ENCODE measurements around the gene SOBP.
A peak's percentile ranks its signal among the peaks of the same experiment; 100 is the strongest.
"Not testable (repeated sequence)": the region's sequence is repeated elsewhere in the genome, so short reads cannot be mapped to it uniquely, and the experiment has no call there.

Gene SOBP

DNA sequence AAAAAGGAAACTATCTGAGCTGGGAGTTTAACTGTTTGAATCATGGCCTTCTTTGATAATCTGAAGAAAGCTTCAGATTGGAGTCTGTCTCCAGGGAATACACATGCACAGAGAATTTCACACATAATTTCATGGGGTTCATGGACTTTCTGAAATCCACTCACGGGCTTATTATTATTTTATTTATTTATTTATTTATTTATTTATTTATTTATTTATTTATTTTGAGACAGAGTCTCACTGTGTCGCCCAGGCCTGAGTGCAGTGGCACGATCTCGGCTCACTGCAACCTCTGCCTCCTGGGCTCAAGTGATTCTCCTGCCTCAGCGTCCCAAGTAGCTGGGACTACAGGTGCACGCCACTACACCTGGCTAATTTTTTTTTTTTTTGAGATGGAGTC is 63.2 kb downstream of the SOBP start:
- not testable (repeated sequence) for DNase-seq (ENCODE audit: low spot score)

DNA sequence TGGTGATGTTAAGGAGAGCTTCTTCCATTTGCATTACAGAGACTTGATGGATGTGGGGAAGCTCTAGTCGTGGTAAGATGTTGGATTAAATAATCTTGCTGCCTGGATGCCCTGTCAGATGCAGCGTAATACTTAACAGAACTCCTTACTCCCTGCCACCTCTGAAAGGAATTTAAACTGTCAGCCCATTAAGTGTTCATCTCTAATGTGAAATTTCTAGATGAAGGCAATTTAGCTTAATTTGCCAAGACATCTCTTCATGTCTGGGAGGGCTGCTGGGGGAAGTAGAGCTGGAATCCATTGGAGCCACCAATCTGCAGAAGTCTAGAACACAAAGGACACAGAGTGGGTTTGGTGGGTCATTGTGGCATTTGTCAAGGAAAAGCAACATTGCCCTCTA is 64.4 kb downstream of the SOBP start:
- no peak for DNase-seq (ENCODE audit: low spot score)

DNA sequence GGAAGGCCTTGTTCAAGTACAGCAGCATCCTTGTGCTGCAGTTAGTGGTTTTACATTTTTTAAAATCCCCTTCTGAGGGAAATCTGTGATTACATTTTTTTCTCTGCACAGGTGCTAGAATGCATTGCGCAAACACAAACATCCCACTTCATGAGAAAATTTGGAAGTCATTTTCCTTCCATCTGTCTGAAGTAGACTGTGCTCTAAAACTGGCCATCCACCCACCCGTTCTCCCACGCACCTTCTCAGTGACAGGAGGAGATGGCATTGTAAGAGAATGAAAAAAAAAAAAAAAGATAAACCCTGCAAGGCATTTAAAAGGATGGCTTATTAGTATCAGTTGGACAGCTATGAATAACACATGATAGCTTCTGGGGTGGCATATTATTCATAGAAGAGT is 65.0 kb downstream of the SOBP start:
- DNase-seq (ENCODE audit: low spot score): no peak

DNA sequence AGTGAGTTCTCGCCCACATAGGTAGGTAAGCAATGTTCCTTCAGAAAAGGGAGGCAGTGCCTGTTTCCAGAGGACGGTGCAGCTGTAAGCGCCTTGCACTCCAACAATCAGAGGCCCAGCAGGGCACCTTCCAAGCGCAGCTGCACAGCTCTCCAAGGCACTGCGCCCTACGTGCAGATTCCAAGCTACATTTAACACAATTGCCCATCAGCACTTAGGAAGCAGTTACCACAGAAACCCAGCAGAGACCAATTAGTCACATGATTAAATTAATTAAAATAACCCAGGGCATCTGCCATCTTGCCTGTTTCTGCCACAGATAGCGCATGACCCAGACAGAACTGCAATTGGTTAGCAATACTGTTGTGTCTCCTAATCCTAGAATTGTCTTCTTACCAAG is 65.5 kb downstream of the SOBP start:
- no peak for DNase-seq (ENCODE audit: low spot score)

DNA sequence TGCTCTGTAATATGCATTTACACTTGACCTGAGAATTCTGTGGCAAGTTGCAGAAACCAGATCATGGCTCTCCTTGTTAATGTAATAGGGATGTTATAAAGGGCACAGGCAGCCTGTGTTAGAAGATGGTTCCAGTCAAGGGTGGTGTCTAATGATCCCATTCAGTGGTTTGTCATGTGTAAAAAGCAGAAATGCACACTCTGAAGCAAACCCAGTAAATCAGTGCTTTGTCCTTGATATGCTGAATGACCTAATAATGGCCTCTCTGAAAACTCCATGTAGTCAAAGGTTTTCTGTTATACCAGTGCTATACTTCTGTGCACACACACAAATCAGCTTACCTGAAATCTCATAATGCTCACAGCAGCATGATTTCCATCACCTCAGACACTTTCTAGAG is 66.2 kb downstream of the SOBP start:
- no peak for DNase-seq (ENCODE audit: low spot score)

DNA sequence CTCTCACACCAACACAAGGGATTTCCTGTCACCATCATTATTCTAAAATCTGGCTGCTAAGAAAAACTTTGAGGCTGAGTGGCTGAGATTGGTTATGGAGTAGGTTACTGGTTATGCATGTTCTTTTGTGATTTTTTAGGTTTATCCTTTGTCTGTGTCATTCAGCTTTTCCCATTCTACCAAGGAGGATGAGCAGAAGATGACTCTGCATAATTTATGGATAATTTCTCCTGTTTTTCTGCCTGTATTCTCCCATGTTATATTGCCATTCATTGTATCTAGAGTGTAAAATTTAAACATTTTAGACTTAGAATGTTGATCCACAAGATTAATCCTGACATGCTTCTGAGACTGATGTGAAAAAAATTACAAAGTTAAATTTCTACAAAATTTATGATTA is 67.8 kb downstream of the SOBP start:
- DNase-seq (ENCODE audit: low spot score): no peak

DNA sequence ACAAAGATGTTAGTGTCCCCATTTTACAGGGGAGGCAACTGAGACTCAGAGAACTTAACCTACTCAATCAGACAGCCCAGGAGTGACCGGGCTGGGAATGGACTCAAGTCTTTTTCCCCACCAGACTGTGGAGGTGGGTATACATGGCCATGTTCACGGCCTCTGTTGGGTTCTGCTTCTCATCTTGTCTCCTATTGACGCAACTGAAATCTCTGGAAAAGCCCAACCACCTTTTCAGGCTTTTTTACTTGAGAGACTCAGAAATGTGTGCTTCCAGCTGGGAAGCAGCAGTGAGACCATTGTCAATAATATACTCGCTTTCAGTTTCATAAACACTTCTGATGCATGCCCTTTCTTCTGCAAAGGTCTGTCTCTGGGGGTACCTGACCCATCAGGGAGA is 70.7 kb downstream of the SOBP start:
- no peak for DNase-seq (ENCODE audit: low spot score)

DNA sequence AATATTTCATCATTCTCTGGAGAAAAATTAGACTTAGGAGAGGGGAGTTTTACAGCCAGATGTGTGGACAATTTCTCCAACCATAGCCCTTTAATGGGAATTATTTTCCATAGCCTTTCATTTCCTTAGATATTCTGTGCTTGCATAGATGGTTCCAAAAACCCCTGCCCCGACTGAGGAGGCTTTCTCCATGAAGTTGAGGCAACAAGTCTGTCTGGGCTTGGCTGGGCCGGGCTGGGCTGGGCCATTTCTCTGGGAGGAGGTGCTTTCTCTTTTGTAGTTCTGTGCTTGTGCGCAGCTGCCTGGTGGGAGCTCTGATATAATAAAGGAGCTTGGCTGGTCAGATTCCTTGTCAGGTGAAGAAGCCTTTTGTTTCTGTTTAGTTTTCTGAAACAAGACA is 71.4 kb downstream of the SOBP start:
- peak; percentile 73 for DNase-seq (ENCODE audit: low spot score)

DNA sequence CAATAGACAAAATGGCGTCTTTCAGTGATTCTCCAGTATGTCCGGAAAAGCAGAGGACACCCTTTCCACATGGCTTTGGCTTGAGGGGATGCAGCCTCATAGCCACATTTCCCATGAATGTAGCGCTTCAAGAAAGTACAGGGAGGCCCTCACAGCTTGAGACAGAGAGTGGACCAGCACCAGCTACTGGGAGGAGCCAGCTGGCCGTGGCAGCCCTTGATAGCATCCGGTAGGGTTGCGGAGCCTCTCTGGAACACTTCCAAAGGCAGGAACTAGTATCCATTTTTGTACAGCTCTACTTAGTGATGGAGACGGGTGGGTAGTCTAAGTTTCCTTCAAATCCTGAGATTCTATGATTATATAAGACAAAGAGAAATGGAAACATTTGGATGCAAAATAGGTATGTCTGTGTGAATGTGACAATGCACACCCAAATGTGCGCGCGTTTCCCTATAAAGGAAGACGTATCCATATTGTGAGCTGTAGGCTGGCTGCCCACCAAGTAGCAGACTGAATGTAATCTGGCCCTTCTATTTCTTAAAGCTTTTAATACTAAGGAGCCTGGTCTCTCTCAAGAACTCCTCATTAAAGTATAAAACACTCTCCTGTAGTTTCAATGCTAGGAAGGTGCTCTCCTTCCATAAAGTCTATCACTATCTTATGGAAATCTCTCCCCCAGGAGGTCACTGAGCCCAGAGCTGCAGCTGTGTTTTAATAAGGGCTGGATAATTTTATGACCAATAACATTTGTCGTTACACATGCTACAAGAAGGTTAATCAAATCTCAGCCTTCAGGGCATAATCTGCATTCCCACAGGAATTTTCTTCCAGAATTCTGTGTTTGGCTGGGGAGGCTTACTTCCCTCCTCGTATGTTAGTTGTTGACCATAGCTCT is 74.0 kb downstream of the SOBP start:
- DNase-seq (ENCODE audit: low spot score): no peak

DNA sequence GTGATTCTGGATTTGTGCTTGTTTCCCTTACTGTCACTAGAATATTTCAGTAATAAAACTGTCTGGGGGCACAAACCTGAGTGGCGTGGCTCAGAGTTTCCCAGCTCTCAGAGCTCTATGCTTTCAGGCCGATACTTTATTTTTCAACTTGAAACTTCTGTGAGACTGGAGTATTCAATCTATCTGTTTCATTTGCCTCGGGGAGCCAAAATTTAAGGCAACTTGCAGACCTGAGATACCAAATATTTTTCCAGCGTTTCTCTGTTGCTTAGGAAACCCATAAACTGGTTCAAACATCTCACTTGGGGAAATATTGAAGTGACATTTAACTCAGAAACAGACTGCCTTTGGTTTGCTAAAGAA is 74.7 kb downstream of the SOBP start:
- DNase-seq (ENCODE audit: low spot score): no peak

DNA sequence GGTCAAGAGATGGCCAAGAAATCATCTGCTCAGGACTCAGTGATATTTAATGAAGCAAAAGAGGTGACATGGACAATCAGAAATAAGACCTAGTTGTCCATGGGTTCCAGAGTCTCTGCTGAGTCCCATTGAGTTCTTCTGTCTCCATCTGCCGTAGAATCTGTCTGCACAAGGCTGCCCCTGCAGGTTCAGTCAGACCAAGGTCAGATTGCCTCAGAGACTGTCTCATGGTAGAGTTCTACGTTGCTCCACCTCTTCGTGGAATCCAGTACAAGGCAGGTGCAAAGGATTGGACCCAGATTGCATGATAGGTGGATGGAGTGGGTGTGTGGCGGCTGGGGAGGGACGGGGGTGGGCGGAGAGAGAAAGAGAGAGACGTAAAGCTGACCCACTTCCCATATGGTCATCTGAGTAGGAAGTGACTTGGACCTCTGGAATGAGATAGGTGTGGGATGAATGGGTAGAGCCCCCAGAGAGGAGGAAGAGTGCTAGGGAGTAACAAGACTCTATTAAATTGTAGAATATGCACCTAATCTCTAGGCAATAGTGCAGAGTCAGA is 75.3 kb downstream of the SOBP start:
- no peak for DNase-seq (ENCODE audit: low spot score)

DNA sequence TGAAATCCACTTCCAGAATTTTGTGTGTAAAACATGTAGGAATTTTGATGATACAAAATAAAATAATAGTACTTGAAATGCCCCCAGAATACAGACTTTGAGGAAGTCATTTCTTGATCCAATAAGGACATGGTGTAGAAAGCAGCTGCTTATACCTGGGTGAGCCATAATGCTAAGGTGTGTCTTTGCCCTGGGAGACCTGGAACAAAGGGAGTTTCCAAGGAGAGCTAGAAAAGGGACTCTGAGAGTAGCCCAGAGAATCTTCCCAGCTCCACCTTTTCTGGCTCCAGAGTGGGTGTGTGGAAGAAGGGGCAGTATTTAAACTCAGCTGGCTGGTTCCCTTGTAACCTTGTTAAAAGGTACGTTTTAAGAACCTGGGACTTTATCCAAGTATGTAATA is 77.7 kb downstream of the SOBP start:
- no peak for DNase-seq (ENCODE audit: low spot score)

DNA sequence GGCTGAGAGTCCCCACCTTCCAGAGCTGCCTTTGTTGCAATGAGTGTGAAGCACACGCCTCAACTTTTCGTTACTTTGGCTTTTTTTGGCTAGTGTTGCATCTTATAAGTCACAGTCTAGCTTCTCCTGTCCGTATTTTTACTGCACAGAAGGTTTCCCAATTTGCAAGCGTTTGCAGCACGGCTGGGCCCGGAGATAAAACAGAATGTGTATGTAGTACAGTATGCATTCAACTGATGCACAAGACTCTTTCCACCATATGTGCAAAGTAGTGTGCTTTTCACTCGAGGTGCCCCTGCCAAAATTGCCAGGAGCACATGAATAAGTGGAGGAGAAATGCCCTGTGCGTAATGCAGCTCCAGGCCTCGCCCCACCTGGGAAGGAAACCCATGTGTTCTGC is 79.6 kb downstream of the SOBP start:
- no peak for DNase-seq (ENCODE audit: low spot score)

DNA sequence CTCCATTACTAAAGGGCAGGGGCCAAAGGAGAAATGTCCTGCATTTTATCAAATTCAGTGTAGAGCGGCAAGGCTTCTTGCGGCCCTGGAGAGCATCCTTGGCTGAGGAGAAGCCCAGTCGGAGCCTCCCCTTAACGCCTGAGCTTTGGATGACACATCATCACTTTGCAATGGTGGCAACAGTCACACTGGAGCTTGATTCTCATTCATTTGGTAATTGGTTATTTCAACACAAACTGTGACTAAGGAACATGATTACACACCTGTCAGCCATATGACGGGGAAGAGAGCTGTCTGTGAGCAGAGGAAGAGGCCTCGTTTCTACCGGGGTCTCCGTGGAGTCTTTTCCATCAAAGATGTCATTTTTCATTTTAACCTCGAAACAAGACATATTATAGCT is 81.4 kb downstream of the SOBP start:
- no peak for DNase-seq (ENCODE audit: low spot score)

DNA sequence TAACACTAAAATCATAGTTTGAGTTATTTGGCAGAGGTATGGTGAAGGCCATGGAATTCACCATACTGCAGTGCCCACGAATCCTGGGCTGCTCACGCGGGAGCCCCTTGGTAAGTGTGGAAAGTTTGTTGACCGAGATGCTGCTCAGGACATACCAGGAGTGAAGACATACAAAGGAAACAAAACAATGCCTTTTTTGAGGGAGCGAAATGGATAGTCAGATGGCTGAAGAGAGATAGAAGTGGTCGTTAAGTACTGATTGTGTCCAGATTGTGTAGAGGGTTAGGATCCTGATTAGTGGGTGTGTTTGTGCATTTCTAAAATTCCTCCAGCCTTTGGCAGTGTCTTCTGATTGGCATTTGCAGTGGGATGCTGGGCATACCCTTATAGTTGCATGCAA is 83.0 kb downstream of the SOBP start:
- DNase-seq (ENCODE audit: low spot score): no peak

DNA sequence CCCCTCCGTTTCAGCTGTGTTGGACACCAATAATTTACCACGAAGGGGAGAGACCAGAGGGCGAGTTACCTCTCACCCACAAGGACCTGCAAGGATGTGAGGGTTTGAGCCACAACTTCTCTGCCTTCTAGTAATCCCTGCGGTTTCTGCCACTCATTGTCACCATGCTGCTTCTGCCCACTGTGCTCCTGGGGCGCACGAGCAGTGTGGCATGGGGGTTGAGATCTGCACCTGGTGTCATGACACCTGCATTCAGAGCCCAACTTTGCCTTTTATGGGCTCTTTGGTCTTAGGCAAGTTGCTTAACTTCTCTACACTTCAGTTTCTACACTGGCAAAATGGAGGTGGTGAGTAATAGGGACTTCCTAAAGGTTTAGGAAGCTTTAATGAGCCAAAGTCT is 84.9 kb downstream of the SOBP start:
- DNase-seq (ENCODE audit: low spot score): no peak

DNA sequence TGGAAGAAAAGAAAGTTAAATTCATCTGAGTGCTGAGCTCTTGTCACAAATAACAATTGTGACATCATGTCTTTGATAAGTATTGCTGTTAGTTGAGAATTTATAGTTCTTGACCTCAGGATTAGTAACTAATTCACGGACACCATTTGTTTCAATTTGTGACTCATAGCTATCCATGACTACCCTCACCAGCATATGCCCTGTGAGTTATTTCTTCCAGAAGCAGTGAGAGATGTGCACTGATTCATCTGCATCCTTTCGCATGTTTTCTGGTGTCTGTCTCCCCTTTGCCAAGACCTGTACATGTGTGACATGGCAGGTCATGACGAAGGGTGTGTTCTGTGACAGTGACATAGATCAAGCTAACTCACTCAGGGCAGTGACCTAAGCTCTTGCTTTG is 86.9 kb downstream of the SOBP start:
- DNase-seq (ENCODE audit: low spot score): no peak

DNA sequence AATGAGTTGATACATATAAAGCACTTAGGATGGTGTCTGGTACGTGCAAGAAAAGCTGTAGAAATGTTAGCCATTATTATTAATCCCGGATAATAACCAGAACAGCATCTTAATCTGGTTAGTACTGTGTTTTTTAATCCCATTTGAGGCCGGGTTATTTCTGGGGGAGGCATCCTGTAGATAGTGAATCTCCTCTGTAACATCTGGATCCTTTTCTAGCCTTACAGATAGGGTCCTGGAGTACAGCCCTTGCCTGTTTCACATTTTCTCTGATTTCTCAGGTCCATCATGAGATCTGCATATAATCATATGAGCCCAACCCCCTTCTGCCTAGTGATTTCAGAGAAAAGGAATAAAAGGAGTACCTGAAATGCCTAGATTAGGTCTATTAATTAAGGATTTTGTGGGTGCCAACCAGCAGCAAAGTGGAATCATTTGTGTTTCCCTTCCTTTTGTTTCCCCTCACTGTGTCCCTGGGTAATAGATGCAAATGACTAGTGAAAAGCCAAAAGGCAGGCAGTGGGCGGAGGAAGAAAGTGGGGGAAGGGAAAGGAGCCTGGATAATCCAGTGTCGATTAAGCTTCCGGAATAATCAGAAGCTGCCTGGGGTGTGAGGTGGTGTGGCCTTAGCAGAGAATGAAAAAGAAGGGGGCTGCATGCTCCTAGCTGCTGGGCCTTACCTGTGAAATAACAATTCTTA is 88.9 kb downstream of the SOBP start:
- no peak for DNase-seq (ENCODE audit: low spot score)

DNA sequence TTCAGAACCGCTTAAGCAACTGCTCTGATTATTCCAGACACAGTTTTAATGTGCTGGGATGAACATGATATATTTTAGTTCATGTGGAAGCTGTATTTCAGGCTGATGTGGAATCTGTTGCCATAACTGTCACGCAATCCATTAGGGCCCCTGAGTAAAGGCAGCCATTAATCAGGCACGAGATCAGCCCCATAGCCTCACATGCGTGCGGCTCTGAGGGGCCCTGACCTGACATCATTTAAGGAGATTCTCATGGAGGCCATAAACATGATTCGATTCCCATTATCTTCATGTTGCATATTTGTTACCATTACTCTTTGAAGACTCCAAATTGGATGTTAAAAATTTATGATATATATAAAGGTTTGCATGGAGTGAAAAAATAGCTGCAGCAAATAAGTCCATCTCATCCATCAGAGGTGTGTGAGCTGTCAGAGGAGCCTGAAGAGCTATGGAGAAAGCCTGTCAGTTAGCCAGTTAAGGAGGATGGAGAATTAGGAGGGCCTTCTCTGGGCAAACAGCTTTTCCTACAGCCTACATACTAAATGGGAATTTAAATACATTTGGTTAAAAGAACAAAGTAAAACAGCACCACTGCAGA is 89.6 kb downstream of the SOBP start:
- DNase-seq (ENCODE audit: low spot score): no peak

DNA sequence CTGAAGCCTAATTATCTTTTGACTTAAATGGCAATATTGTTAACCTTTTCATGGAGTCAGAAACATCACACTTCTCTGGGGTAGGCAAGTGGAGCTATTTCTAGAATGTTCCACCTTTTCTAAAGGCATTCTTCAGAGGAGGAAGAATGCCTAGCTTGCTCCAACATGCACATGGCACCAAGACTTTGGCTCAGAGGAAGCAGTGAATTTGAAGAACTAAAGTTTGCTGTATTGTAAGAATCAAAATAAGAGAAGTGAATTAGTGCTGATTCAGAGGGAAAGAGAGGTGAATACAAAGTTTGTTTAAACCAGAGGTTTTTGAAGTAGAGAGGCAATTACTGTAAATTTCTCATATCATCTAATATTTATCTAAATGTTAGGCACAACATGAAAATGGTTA is 92.2 kb downstream of the SOBP start:
- no peak for DNase-seq (ENCODE audit: low spot score)

DNA sequence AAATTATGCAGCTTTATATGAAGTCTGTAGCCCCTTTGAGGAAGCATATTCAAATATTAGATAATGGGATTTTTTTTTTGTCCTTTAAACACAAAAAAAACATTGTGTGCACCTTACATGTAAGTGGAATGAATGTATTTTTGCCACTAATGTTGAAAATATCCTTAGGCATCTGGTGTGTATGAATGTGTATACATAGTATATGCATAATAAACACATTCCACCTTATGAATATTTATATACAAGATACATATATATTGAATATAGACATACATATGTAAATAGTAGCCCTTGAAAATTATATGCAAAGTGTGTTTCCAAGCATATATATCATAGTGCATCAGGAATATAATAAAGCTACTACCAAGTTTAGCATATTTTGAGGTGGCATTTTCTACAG is 94.8 kb downstream of the SOBP start:
- DNase-seq (ENCODE audit: low spot score): no peak

DNA sequence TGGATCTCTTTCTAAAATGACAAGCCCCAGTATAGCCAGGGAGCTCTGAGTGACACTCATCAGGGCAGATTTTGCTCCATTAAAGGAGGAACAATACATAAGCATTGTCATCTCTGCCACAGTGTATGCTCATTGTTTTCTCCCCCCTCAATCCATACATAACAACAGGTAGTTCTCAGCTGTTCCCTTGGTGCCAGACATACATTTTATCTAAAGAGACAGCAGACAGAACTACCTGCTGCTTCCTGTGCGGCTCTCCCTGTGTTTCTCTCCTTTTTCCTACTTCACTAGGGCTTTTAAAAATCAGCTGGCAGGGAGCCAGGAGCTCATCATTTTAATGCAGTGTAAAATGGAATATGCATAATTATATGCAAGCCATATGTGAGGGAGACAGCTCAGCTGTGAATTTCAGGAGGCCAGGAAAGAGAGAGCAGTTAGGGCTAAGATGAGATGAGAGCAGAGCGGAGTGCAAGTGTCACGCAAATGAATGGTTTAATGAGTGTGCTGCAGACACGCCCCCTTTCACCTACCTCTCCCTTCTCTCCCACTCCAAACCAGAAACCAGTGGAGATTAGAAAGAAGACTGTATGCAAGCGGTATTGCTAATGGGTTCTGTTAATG is 96.0 kb downstream of the SOBP start:
- no peak for DNase-seq (ENCODE audit: low spot score)

DNA sequence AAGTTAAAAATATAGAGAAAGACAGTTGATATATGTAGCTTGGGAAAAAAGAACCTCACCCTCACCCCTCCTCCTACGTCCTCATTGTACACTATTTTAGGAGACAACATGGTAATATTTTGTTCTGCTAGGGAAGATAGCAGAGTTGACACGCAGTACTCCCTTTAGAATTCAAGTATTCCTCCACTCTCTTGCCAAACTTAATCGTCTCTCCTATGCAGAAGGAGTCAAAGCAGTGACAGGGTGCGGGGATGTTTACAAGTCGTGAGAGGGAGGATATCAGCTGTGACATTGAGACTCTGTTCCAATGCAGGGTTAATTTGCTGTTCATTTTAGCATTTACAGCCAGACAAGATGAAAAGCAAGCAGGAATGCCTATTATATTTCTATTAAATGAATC is 97.5 kb downstream of the SOBP start:
- no peak for DNase-seq (ENCODE audit: low spot score)
